Activated CD8-positive, alpha-beta T cell treated with anti-CD3 and anti-CD28 coated beads for 36 hours (primary cell): ENCODE measurements around the gene KLF16. TPM values are rescaled to one million over a fixed set of nuclear protein-coding genes. Genes with fewer than 3 reads are reported as not detected.
"Not testable (repeated sequence)": the region's sequence is repeated elsewhere in the genome, so short reads cannot be mapped to it uniquely, and the experiment has no call there.

Experiments
- ATAC-seq: fragments of 200-7000 bp; cut with Tn5 transposase; one replicate; pipeline ENCODE4 v1.10.0; 2021; ENCODE audit warnings: mild to moderate bottlenecking, moderate library complexity
- CTCF ChIA-PET: fragments of 350-600 bp; sonication (Branson Sonifier 250); formaldehyde crosslinking; loops from one replicate; lab custom pipeline; 2021; ENCODE audit warnings: antibody characterized with exemption; lab: Charles Lee
- POLR2A ChIA-PET: fragments of 350-600 bp; sonication (Branson Sonifier 250); formaldehyde crosslinking; loops from one replicate; lab custom pipeline; 2021; ENCODE audit warnings: antibody characterized with exemption; lab: Charles Lee
- DNase-seq: peaks from one replicate; pipeline ENCODE4 v3.0.0-alpha.2; 2020
- H3K27ac Mint-ChIP-seq: one replicate; pipeline ENCODE4 v1.8.0; 2021; ENCODE audit warnings: mild to moderate bottlenecking, mixed read lengths
- H3K27me3 Mint-ChIP-seq: one replicate; pipeline ENCODE4 v1.8.0; 2021; ENCODE audit warnings: mixed read lengths
- H3K36me3 Mint-ChIP-seq: one replicate; pipeline ENCODE4 v1.8.0; 2021; ENCODE audit warnings: low read depth, mixed read lengths
- H3K4me1 Mint-ChIP-seq: one replicate; pipeline ENCODE4 v1.8.0; 2021; ENCODE audit warnings: low read depth, mixed read lengths
- H3K4me3 Mint-ChIP-seq: one replicate; pipeline ENCODE4 v1.8.0; 2021; ENCODE audit warnings: mild to moderate bottlenecking, moderate library complexity, mixed read lengths
- H3K9me3 Mint-ChIP-seq: one replicate; pipeline ENCODE4 v1.8.0; 2021; ENCODE audit warnings: mixed read lengths
- CTCF ChIP-seq: fragments of 200-600 bp; IDR thresholded peaks from one replicate; pipeline ENCODE4 v1.8.0; 2022; ENCODE audit warnings: antibody characterized with exemption, mild to moderate bottlenecking
- intact Hi-C: fragments of 100-400 bp; cut with micrococcal nuclease; formaldehyde crosslinking; loops from one replicate; pipeline ENCODE4 v1.10.0; 2022
- total RNA-seq, 2 experiments: library from RNA; stranded (reverse); gene quantifications; one replicate each; pipeline ENCODE4 v1.2.3, GENCODE V29; 2021

Gene KLF16
- total RNA-seq, 2 experiments from 2014 or later: 25.6 to 27.7 TPM

- CTCF ChIA-PET: interaction anchor here (0.9 to 1.3 kb wide), 3 partner anchors 12 to 29 kb away, joined by 3 to 5 read pairs (median 4); no protein-coding TSS in a partner anchor
- H3K27ac Mint-ChIP-seq: peak overlapping the region; percentile 94
Observed at GRCh38 chr19:1882089-1882785, 18.9 kb upstream of the KLF16 start.

GRCh38 chr19:1881393-1882088 lies 18.2 kb upstream of the KLF16 start:
- Mint-ChIP-seq H3K4me3 (peak overlapping the region; percentile 94), H3K36me3 (peaks cover 25% of the 10 kb centered on the region), H3K27ac (peak overlapping the region; percentile 94), H3K4me1 (peaks cover 34% of the 10 kb centered on the region)
- H3K27me3 Mint-ChIP-seq, intact Hi-C loops, H3K9me3 Mint-ChIP-seq, DNase-seq, ATAC-seq: not testable (repeated sequence)
- ChIA-PET CTCF (interaction anchor here (0.9 to 1.3 kb wide), 3 partner anchors 13 to 138 kb away, joined by 4 to 5 read pairs (median 4); no protein-coding TSS in a partner anchor), POLR2A (interaction anchor here (1.0 to 2.8 kb wide), 4 partner anchors 12 to 24 kb away, joined by 3 to 14 read pairs (median 5); no protein-coding TSS in a partner anchor)

More at GRCh38 chr19:1882089-1882785, 18.9 kb upstream of the KLF16 start:
- TF ChIP-seq CTCF: no peak
- Mint-ChIP-seq H3K27me3 (no peaks in the 10 kb centered on the region), H3K36me3 (peaks cover 23% of the 10 kb centered on the region), H3K4me1 (peaks cover 33% of the 10 kb centered on the region), H3K4me3 (peak overlapping the region; percentile 94), H3K9me3 (no peaks in the 10 kb centered on the region)
- intact Hi-C loops: no loop called here
- POLR2A ChIA-PET: interaction anchor here (0.7 to 3.4 kb wide), 7 partner anchors 8 to 594 kb away, joined by 3 to 14 read pairs (median 5); no protein-coding TSS in a partner anchor
- peak; percentile 92 for DNase-seq
- peak; percentile 64 for ATAC-seq

- CTCF ChIA-PET: interaction anchor here (0.9 to 1.3 kb wide), 3 partner anchors 17 to 138 kb away, joined by 3 to 5 read pairs (median 4); no protein-coding TSS in a partner anchor
- Mint-ChIP-seq H3K27me3 (no peaks in the 10 kb centered on the region), H3K9me3 (no peaks in the 10 kb centered on the region), H3K4me1 (peaks cover 39% of the 10 kb centered on the region), H3K27ac (peak overlapping the region; percentile 69), H3K36me3 (peaks cover 25% of the 10 kb centered on the region), H3K4me3 (peak overlapping the region; percentile 62)
- ATAC-seq (no peak), DNase-seq (no peak)
- no peak for TF ChIP-seq CTCF
- intact Hi-C loops: no loop called here
- POLR2A ChIA-PET: no interaction called here
Observed at GRCh38 chr19:1880611-1881392, 17.4 kb upstream of the KLF16 start.

GRCh38 chr19:1879982-1880381 lies 16.6 kb upstream of the KLF16 start:
- intact Hi-C loops, DNase-seq, H3K4me3 Mint-ChIP-seq, H3K9me3 Mint-ChIP-seq, POLR2A ChIA-PET, H3K27ac Mint-ChIP-seq, H3K27me3 Mint-ChIP-seq, ATAC-seq: not testable (repeated sequence)
- CTCF ChIA-PET: interaction anchor here (0.9 kb wide), 1 partner anchor 50 kb away, joined by 3 read pairs; no protein-coding TSS in a partner anchor
- peaks cover 31% of the 10 kb centered on the region for H3K36me3 Mint-ChIP-seq
- H3K4me1 Mint-ChIP-seq: peaks cover 35% of the 10 kb centered on the region

GRCh38 chr19:1878583-1878982 lies 15.2 kb upstream of the KLF16 start:
- H3K4me1 Mint-ChIP-seq: peaks cover 39% of the 10 kb centered on the region
- H3K27me3 Mint-ChIP-seq, CTCF ChIA-PET, H3K9me3 Mint-ChIP-seq, intact Hi-C loops, POLR2A ChIA-PET, ATAC-seq, DNase-seq, H3K4me3 Mint-ChIP-seq: not testable (repeated sequence)
- H3K27ac Mint-ChIP-seq: peak overlapping the region; percentile 20
- H3K36me3 Mint-ChIP-seq: peaks cover 35% of the 10 kb centered on the region

GRCh38 chr19:1877280-1877660 lies 13.9 kb upstream of the KLF16 start:
- H3K9me3 Mint-ChIP-seq, H3K27me3 Mint-ChIP-seq, ATAC-seq, intact Hi-C loops, DNase-seq, H3K4me3 Mint-ChIP-seq, H3K27ac Mint-ChIP-seq: not testable (repeated sequence)
- peaks cover 31% of the 10 kb centered on the region for H3K4me1 Mint-ChIP-seq
- ChIA-PET CTCF (interaction anchor here (1.4 kb wide), 1 partner anchor 18 kb away, joined by 5 read pairs; no protein-coding TSS in a partner anchor), POLR2A (interaction anchor here (1.5 to 3.2 kb wide), 3 partner anchors 8 to 17 kb away, joined by 4 to 39 read pairs (median 11); partner anchors contain the start of gene ABHD17A)
- H3K36me3 Mint-ChIP-seq: peaks cover 30% of the 10 kb centered on the region

- H3K4me1 Mint-ChIP-seq: peaks cover 31% of the 10 kb centered on the region
- not testable (repeated sequence) for DNase-seq
- peaks cover 26% of the 10 kb centered on the region for H3K36me3 Mint-ChIP-seq
Observed at GRCh38 chr19:1876496-1877279, 13.3 kb upstream of the KLF16 start.

More at GRCh38 chr19:1876496-1877279, 13.3 kb upstream of the KLF16 start:
- H3K9me3 Mint-ChIP-seq, H3K27me3 Mint-ChIP-seq, intact Hi-C loops: not testable (repeated sequence)
- ATAC-seq: peak; percentile 21
- ChIA-PET POLR2A (interaction anchor here (0.6 to 3.2 kb wide), 7 partner anchors 8 to 360 kb away, joined by 3 to 39 read pairs (median 4); partner anchors contain the start of gene ABHD17A), CTCF (interaction anchor here (1.3 to 2.6 kb wide), 3 partner anchors 19 to 186 kb away, joined by 3 to 7 read pairs (median 5); no protein-coding TSS in a partner anchor)
- peak overlapping the region; percentile 90 for H3K27ac Mint-ChIP-seq
- peak overlapping the region; percentile 99 for H3K4me3 Mint-ChIP-seq
